ENCODE results near the gene CXCL5.
"Not testable (repeated sequence)": the region's sequence is repeated elsewhere in the genome, so short reads cannot be mapped to it uniquely, and the experiment has no call there.

CXCL5 gene

GRCh38 chr4:74015126-74015780, 16.8 kb upstream of the CXCL5 start:
- DNase-seq (ENCODE audit: low spot score) = no peak

DNA sequence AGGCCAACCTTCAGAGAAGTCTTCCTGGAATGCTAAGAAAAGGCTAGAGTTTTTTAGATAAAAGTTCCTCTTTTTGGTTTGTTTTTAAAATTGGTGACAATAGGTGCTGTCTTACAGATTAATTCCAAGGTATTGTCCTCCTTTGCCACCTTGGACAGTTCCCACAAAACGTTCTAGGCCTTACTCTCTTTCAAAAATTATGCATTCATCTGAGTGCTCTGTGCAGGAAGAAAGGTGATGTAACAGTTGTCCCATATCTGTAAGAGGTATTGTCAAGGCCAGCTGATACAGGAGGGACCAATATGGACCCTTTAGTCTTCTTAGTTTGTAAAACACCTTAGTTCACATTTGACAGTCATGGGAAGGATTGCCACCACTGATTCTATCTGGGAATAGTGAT, 15.9 kb upstream of the CXCL5 start:
- DNase-seq (ENCODE audit: low spot score) = no peak

- DNase-seq (ENCODE audit: low spot score) = no peak
These were observed 14.8 kb upstream of the CXCL5 start for GRCh38 chr4:74013264-74013663.

DNA sequence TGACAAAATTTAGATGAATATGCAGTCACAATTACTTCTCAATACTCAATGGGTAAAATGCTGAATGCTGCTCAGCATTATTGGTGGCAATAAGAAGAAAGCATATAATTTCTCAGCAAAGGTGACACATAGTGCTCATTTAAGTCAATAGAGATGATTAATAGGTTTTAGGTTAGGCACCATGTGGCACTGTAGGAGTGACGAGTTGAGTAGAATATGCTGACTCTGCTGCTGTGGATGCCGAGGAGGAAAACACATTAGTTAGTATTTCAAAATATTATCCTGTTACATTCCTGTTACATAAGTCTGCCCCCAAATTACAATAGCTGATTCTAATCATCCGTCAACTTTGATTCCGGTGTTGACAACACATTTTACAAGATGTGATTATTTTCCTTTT, 13.7 kb upstream of the CXCL5 start:
- no peak for DNase-seq (ENCODE audit: low spot score)

DNA sequence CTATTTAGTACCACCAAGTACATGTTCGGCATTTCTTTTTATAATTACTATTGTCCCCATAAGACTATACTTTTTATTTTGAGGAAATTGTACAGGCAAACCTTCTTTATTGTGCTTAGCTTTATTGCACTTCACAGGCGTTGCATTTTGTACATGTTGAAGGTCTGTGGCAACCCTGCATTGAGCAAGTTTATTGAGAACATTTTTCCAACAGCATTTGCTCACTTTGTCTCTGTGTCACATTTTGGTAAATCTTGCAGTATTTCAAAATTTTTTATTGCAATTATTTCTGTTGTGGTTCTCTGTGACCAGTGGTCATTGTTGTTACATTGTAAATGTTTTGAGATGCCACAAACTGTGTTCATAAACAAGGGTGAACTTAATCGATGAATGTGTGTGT, 10.8 kb upstream of the CXCL5 start:
- no peak for DNase-seq (ENCODE audit: low spot score)

GRCh38 chr4:74006009-74006476, 7.6 kb upstream of the CXCL5 start:
- DNase-seq (ENCODE audit: low spot score) = no peak

- DNase-seq (ENCODE audit: low spot score) = no peak
These were observed 7.1 kb upstream of the CXCL5 start for GRCh38 chr4:74005528-74005927.

DNA sequence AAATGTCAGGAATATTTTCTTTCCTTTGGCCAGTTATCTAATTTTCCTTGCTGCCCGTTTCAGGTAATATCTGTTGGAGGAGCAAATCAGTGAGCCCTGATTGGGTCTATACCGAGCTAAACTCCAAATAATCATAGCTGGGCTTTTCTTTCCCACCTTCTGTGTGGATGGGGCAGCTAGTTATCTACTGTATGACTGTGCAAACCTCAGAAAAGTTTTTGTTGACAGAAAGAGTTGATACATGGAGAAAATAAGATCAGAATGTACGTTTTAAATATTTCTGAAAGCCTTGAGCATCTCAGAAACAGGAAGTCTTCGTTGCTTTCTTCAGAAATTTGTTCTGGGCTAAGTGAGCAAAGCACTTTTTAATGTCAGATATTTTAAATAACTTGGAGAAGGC, 6.2 kb upstream of the CXCL5 start:
- no peak for DNase-seq (ENCODE audit: low spot score)

- no peak for DNase-seq (ENCODE audit: low spot score)
These were observed 1.8 kb upstream of the CXCL5 start for GRCh38 chr4:74000301-74000700.

DNA sequence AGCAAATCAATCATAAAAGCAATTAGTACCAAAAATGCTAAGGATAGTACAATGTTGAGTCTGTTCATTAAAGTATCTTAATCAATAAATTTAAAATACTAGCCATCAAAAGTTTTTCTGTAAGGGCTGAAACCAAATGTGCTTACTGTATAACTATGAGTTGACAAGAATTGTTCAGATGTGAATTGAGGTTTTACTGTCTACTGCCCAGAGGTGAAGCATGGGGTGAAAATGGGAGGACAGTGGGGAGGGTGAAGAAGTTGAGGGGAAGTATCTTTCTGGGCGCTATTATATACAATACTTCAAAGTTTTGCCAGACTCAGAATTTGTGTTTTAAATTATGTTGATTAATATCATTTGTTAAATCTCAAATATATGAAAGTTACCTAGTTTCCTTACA, 6.4 kb downstream of the CXCL5 start:
- DNase-seq (ENCODE audit: low spot score) = no peak

- DNase-seq (ENCODE audit: low spot score) = no peak
These were observed 6.8 kb downstream of the CXCL5 start for GRCh38 chr4:73991742-73992000.

DNA sequence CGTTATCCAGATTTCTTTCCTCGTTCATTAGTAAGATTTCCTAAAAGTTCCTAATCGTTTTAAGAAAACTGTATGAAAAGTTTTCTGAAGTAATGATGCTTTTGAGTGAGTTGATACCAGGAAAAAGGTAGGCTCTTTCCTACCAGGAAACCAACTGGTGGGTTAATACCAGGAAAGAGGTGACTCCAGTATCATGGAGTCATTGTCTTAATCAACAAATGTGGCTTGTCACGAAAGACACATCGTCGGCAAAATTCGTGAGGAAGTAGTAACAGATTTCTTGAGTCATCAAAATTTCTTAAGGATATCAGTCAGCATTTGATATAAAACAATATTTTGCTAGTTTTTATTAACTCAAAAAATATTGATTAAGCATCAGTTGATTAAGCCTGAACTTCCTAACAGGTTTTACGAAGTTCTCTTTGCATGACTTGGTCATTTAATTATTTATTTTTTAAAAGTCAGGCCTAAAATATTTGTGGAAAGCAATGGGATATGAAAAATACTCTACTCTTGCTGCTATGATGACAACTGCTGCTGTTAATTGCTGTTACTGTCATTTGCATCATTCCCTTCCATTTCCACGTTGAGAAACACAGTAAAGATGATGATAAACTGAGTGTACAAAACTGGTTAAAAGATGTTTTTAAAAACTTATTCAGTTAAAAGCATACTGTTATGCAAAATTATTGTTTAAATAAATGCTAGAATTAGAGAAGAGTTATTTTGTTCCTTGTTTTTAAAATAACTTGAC, 7.3 kb downstream of the CXCL5 start:
- no peak for DNase-seq (ENCODE audit: low spot score)

- DNase-seq (ENCODE audit: low spot score) = no peak
These were observed 8.5 kb downstream of the CXCL5 start for GRCh38 chr4:73989928-73990327.

DNA sequence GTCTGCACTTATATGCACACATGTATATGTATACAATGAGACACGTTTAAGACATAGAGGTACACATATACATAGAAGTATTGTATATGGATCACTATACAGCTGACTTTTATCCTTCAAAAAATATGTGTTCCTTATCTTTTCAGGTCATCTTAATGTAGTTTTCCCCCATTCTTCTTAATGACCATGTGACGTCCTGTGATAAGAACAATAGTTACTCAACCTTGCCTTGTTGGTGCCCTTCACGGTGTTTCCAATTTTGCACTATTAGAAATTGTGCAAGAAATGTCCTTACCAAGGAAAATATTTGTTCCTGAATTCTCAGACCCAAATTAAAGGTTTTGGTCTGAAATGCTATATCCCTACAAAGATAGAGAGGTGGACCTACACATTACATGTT, 9.4 kb downstream of the CXCL5 start:
- no peak for DNase-seq (ENCODE audit: low spot score)

GRCh38 chr4:73988061-73988460, 10.4 kb downstream of the CXCL5 start, which contains the start of gene PPBP:
Gene PPBP (minus strand): TSS chr4:73988190. CDS start chr4:73988103, 87 bp downstream.
- no peak for DNase-seq (ENCODE audit: low spot score)

GRCh38 chr4:73985528-73985852, 13.0 kb downstream of the CXCL5 start:
- no peak for DNase-seq (ENCODE audit: low spot score)

DNA sequence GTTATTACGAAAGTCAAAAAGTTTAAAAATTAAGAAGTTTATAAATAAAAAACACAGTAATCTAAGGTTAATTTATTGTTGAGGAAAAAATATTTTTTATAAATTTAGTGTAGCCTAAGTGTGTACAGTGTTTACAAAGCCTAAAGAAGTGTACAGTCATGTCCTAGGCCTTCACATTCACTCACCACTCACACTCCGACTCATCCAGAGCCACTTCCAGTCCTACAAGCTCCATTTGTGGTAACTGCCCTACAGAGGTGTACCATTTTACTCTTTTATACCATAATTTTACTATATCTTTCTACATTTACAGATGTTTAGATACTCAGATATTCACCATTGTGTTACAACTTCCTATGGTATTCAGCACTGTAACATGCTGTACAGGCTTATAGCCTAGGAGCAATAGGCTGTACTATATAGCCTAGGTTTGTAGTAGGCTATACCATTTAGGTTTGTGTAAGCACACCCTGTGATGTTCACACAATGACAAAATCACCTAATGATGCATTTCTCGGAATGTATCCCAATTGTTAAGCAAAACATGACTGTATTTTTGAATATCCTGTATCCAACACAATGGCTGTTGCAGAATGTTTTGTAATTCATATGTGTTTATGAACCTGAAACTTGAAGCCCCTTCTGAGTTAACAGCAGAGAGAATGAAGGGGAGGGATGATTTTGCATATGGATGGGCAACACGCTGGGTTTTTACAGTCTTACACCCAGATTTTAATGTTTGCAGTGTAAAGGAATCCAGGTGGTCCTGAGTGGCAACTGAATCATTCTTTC, 13.5 kb downstream of the CXCL5 start:
- peak; percentile 56 for DNase-seq (ENCODE audit: low spot score)

DNA sequence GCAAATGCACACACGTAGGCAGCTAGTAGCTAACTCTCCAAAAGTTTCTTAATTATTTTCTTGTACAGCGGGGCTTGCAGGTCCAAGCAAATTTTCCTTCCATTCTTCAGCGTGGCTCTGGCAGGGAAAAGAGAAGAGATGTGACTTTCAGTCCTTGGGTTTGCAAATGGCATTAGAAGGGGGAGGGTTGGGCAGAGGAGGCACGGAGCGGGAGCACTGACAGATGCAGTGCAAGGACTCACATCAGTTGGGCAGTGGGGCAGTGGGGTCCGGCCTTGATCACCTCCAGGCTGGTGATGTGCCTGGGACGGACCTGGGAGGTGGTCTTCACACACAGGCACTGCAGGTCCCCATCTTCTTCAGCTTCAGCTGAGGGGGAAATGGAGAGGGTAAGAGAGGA, 17.3 kb downstream of the CXCL5 start:
- not testable (repeated sequence) for DNase-seq (ENCODE audit: low spot score)

- no peak for DNase-seq (ENCODE audit: low spot score)
These were observed 19.0 kb downstream of the CXCL5 start for GRCh38 chr4:73979407-73979957.

GRCh38 chr4:73978886-73979285, 19.6 kb downstream of the CXCL5 start:
- DNase-seq (ENCODE audit: low spot score) = no peak

- DNase-seq (ENCODE audit: low spot score) = no peak
These were observed 21.8 kb downstream of the CXCL5 start for GRCh38 chr4:73976716-73977115.

DNA sequence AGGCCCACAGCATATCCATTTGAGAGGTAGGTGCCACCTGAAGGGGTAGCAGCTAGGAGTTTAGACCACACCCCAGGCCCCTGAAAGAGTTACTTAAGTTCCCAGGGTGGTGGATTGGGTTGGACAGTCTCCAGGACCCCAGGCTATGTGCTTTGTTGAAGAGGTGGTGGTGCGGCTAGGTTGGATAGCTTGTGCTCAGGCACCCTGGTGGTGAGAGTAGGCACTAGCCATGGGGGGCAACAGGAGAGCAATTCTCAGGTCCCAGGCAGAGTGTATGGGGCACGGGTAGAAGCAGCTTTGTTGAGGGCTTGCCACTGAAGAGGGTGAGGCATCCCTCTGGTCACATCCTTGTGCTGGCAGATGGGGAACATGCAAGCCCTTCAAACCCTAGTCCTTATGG, 22.3 kb downstream of the CXCL5 start:
- no peak for DNase-seq (ENCODE audit: low spot score)

- DNase-seq (ENCODE audit: low spot score) = no peak
These were observed 24.1 kb downstream of the CXCL5 start for GRCh38 chr4:73974352-73974751.

Measured in iPS-NIHi11 (cell line).